Ishikawa (cell line): Measurements from ENCODE around the gene AKR7A3.

Source experiments
- CEBPB ChIP-seq: IDR thresholded peaks from 2 replicates; pipeline ENCODE4 v1.6.1; 2012
- EGR1 ChIP-seq: IDR thresholded peaks from 2 replicates; pipeline ENCODE4 v1.6.1; 2012
- EP300 ChIP-seq: IDR thresholded peaks from 2 replicates; pipeline ENCODE4 v1.6.1; 2012; ENCODE audit warnings: borderline replicate concordance
- FOXM1 ChIP-seq: IDR thresholded peaks from 2 replicates; pipeline ENCODE4 v1.6.1; 2012; ENCODE audit warnings: low read depth, borderline replicate concordance
- NFIC ChIP-seq: IDR thresholded peaks from 2 replicates; pipeline ENCODE4 v1.6.1; 2012
- RAD21 ChIP-seq: IDR thresholded peaks from 2 replicates; pipeline ENCODE4 v1.6.1; 2012; ENCODE audit warnings: low read depth
- REST ChIP-seq: IDR thresholded peaks from 2 replicates; pipeline ENCODE4 v1.6.1; 2012; ENCODE audit warnings: low read depth, mild to moderate bottlenecking
- TEAD4 ChIP-seq: IDR thresholded peaks from 2 replicates; pipeline ENCODE4 v1.6.1; 2012

- TF ChIP-seq TEAD4 = no peak
- no peak for TF ChIP-seq RAD21
- no peak for TF ChIP-seq REST
- no peak for TF ChIP-seq FOXM1
- no peak for TF ChIP-seq EP300
- TF ChIP-seq CEBPB = no peak
- TF ChIP-seq NFIC = no peak
- TF ChIP-seq EGR1 = no peak
Measured at GRCh38 chr1:19331262-19331878, 42.8 kb upstream of the AKR7A3 start.
